NK-92 treated with Interleukin-12 subunit alpha and Interleukin-12 subunit beta, amount 100 ng/mL, for 24 hours (cell line): Measurements from ENCODE around the gene ADGRE3.

Experiments
- DNase-seq: peaks from one replicate; lab custom pipeline; 2025; lab: John Stamatoyannopoulos, UW

The ADGRE3 gene

DNA sequence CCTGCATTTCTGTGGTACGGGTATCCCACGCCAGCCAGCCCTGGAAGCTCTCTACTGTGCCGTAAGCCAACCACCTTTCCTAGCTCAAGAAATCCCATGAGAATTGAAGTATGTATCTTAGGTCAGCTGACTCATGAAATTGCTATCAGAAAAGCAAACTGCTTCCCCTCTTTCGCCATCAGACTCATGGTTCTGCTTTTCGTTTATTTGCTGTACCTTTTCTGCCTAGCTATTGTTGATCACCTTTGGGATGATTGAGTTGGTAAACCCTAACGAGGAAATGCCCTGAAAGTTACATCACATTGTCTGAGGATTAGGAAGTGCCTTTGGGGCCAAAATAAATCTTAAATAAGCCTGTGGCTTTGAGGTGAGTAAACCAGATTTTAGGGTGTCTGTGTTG lies at the start of gene ADGRE3:
Gene ADGRE3, minus strand, starts transcription at position 81 of the 400 bp plus-strand sequence. Its CDS starts 74 bp downstream, at position 7.
- no peak for DNase-seq

- no peak for DNase-seq
These were observed 47.5 kb upstream of the ADGRE3 start for GRCh38 chr19:14722127-14722526.

DNA sequence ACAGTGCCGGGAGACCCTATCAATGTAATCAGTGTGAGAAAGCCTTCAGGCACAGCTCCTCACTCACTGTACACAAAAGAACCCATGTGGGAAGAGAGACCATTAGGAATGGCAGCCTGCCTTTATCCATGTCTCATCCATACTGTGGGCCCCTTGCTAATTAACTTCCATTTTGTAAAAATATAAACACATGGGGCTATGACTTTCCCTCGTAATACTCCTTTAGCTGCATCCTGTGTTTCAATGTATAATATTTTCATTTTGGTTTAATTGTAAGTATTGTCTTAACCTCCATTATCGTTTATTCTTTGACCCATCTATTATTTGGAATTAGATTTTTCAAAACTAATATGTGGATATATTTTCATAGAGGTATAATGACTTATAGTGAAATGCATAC lies 44.5 kb upstream of the ADGRE3 start:
- no peak for DNase-seq

DNA sequence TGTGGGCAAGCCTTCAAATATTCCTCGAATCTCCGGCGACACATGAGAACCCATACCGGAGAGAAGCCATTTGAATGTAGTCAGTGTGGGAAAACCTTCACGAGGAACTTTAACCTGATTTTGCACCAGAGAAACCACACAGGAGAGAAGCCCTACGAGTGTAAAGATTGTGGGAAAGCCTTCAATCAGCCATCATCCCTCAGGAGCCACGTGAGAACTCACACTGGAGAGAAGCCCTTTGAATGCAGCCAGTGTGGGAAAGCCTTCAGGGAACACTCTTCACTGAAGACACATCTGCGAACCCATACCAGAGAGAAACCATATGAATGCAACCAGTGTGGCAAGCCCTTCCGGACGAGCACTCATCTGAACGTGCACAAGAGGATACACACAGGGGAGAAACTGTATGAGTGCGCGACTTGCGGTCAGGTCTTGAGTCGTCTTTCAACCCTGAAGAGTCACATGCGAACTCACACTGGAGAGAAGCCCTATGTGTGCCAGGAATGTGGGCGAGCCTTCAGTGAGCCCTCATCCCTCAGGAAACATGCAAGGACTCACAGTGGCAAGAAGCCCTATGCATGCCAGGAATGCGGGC lies 44.0 kb upstream of the ADGRE3 start:
- DNase-seq, result no peak

DNA sequence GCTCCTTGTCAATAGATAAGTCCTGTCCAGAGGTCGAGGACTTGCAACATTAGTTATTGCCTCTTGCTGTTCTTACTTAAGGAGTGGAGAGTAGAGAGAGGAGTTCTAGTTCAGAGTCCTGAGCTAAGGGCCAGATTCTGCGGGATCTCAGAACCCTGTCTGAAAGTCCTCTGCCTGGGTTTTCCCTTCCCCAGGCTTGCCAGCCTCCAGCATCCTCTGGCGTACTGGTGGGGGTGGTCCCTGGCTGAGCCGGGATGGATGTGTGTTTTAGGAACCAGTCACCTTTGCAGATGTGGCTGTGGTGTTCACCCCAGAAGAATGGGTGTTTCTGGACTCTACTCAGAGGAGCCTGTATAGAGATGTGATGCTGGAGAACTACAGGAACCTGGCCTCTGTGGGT lies 41.2 kb upstream of the ADGRE3 start:
- DNase-seq, result no peak

GRCh38 chr19:14704450-14704849 lies 29.8 kb upstream of the ADGRE3 start:
- no peak for DNase-seq

- DNase-seq, result no peak
These were observed 29.2 kb upstream of the ADGRE3 start for GRCh38 chr19:14703833-14704232.

- DNase-seq, result no peak
These were observed 26.2 kb upstream of the ADGRE3 start for GRCh38 chr19:14700711-14701375.

GRCh38 chr19:14699641-14700040 lies 25.0 kb upstream of the ADGRE3 start:
- DNase-seq, result no peak

DNA sequence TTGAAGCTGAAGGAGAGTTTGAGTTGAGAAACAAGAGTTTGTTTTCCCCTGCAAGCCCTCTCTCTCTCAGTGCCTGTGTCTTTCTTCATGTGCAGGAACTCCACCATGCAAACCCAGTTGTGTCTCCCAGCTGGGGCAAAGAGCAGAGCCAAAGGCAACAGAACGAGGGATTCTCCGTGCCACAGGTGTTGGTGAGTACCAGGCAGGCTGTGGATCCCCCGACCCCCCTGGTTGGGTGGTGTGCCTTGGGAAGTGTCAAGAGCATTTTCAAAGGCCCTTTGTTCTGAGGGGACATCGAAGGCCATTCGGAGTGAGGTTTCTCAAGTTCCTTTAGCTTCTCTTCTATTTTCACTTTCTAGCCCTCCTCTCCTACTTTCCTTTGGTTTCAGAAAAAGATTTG lies 20.8 kb upstream of the ADGRE3 start:
- no peak for DNase-seq

GRCh38 chr19:14694641-14695266 lies 20.1 kb upstream of the ADGRE3 start:
- no peak for DNase-seq

DNA sequence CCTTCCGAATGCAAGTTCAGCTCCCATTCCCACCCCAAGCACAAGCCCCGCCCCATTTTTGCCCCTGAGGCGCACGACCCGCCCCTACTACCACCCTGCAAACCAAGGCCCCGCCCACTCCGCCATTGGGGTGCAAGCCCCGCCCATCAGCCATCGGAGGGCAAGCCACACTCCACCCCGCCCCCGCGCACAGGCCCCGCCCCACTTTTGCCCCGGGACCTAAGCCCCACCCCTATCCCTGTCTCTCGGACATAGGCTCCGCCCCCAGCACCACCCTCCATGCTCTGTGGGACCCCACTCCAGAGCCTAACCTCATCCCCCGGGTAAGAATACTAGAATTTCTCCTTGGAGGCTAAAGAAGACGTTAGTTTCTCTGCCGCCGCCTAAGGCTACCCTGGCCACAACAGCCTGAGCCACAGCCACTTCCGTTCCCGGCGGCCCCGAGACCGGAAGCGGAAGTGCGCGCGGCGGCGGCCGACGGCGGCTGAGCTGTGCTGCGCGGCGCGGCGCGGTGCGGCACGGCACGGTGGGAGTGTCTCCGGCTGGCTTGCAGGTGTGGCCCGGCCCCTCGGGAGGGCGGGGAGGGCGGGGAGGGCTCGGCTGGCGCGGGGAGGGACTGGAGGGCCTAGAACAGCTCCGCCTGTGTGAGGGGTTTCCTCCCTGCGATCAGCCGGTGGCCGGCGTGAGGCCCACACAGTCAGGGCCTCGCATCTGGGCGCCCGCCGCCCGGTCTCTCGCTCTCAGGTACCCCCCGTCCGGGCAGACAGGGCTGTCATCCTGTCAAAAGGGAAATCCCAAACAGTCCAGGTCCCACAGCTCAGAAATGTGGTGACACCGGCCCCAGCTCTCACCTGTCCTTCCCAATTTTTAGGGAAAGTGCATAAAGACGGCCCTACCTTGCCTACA lies 15.2 kb upstream of the ADGRE3 start, which contains the start of gene ZNF333:
Gene ZNF333, plus strand, starts transcription at position 451 of the 906 bp plus-strand sequence. CDS start 3,444 bp downstream, outside the sequence.
- DNase-seq, result peak; percentile 99

DNA sequence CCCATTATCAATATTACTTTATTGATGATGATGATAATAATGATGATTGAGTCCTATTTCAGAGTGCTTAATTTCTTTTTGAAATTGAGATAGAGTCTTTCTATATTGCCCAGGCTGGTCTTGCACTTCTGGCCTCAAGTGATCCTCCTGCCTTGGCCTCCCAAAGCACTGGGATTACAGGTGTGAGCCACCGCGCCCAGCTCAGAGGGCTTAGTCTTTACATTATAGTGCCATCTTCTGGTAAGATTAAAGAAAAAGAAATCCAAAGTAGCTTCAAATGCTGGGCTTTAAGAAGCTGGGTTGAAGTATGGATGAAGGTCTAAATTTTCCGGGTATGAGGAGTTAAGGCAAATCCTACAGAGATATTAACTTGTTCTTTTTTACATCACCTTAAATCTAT lies 11.8 kb upstream of the ADGRE3 start:
- DNase-seq, result no peak

- no peak for DNase-seq
These were observed 8.8 kb upstream of the ADGRE3 start for GRCh38 chr19:14683439-14683838.

DNA sequence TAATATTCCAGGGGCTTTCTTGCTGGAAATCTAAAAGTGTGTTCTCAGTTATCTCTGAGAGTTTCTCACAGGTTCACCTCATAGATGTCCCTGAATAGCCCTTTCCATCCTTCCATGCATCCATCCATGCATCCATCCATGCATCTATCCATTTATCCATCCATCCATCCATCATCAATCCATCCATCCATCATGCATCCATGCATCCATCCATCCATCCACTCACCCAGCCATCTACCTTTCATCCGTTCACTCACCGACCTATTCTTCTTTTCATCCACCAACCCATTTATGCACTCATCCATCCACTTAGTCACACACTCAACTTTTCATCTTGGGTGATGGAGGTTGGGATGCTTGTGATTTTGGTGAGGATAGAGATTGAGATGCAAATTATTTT lies 7.4 kb upstream of the ADGRE3 start:
- no peak for DNase-seq

DNA sequence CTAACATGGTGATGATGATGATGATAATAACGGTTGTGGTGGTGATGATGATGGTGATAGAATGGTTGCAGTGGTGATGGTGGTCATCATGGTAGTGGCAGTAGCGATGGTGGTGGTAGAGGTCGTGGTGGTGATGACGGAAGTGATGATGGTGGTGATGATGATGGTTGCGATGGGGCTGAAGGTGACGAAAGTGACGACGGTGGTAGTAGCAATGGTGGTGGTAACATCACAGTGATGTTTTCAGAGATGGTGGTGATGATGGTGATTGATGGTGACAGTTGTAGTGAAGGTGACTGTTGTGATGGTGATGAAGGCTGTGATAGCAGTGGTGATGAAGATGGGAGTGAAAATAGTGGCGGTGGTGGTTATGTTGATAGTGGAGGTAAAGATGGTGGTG lies 3.6 kb upstream of the ADGRE3 start:
- no peak for DNase-seq

GRCh38 chr19:14677464-14677863 lies 2.8 kb upstream of the ADGRE3 start:
- DNase-seq, result no peak

GRCh38 chr19:14676762-14677161 lies 2.1 kb upstream of the ADGRE3 start:
- DNase-seq, result no peak

DNA sequence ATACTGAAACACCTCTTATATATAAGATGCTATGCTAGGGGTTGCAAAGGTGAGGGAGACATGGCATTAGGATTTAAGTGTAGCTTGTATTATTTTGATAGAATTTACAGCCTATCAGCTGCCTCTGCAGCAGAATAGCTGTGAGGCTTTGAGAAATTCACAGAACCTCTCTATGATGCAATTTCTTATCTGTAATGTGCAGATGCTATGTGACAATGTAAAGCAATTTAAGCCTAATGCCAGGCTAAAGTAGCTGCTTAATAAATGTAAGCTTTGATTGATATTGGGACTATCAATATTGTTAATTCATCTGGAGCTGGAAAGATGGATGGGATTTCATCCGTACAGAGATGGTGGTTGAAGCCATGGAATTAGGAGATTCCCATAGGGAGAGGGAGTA lies 1.6 kb downstream of the ADGRE3 start:
- no peak for DNase-seq

DNA sequence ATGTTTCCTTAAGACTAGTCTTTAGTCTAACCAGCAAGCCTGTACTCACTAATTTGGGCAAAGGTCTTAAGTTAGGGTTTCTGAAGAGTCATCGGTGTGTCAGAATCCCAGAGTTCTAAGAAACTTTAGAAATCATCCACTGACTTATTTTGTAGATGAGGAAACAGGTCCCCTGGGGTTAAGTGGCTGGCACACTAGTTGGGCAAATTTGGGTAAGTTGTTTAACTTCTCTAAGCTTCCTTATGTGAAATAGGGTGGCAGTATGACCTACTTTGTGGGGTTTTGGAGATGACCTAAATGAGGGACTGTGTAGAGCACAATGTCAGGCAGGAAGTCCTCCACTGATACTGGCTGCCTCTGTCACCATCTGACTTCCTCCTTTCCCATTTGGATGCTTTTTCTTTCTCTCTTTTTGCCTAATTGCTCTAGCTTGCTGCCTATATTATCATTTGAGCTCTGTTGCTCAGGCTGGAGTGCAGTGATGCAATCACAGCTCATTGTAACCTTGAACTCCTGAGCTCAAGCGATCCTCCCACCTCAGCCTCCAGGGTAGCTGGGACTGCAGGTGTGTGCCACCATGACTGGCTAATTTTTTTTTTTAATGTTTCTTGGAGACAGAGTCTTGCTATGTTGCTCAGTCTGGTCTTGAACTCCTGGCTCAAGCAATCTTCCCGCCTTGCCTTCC lies 2.3 kb downstream of the ADGRE3 start:
- no peak for DNase-seq

- no peak for DNase-seq
These were observed 4.2 kb downstream of the ADGRE3 start for GRCh38 chr19:14670408-14670807.

DNA sequence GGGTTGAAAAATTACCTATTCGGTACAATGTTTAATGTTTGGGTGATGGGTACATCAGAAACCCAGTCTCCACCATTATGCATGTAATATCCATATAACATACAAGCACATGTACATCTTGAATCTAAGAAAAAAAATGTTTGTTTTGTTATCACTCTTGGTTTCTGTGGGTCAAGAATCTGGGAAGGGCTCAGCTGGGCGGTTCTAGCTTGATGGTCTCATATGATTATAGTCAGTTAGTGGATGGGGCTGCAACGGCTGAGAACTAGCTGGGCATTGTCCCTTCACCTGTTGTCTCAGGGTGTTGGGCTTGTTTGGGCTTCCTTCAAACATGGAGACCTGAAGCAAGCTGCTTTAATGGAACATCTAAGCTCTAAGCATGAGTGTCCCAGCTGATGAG lies 4.7 kb downstream of the ADGRE3 start:
- DNase-seq, result no peak
